K562 (cell line): ENCODE results near the gene GRB14.

Experiments
- BMI1 ChIP-seq: fragments of 150-350 bp; IDR thresholded peaks from 2 replicates; pipeline ENCODE4 v1.6.1; 2014; ENCODE audit warnings: low read length
- ZNF384 ChIP-seq: IDR thresholded peaks from 2 replicates; pipeline ENCODE4 v1.6.1; 2012; ENCODE audit warnings: low read depth, low read length, improper control_type of control experiment

- TF ChIP-seq ZNF384 (no peak), BMI1 (no peak)
These were observed 34.5 kb upstream of the GRB14 start for GRCh38 chr2:164655750-164656149.
